ENCODE results near the gene ZNF37A. TPM values are rescaled to one million over a fixed set of nuclear protein-coding genes. Genes with fewer than 3 reads are reported as not detected.

Gene ZNF37A
- total RNA-seq, 1 experiment from 2014 or later: 8.6 TPM

DNA sequence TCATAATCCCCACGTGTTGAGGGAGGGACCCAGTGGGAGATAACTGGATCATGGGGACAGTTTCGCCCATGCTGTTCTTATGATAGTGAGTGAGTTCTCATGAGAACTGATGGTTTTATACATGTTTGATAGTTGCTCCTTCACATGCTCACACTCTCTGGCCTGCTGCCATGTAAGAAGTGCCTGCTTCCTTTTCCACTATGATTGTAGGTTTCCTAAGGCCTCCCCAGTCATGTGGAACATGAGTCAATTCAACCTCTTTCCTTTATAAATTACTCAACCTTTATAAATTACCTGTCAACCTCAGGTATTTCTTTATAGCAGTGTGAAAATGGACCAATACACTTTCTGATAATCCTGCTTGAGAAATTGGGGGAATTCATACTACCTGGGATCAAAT is 80.2 kb downstream of the ZNF37A start:
- no peak for DNase-seq
- TF ChIP-seq, protein P1, sequence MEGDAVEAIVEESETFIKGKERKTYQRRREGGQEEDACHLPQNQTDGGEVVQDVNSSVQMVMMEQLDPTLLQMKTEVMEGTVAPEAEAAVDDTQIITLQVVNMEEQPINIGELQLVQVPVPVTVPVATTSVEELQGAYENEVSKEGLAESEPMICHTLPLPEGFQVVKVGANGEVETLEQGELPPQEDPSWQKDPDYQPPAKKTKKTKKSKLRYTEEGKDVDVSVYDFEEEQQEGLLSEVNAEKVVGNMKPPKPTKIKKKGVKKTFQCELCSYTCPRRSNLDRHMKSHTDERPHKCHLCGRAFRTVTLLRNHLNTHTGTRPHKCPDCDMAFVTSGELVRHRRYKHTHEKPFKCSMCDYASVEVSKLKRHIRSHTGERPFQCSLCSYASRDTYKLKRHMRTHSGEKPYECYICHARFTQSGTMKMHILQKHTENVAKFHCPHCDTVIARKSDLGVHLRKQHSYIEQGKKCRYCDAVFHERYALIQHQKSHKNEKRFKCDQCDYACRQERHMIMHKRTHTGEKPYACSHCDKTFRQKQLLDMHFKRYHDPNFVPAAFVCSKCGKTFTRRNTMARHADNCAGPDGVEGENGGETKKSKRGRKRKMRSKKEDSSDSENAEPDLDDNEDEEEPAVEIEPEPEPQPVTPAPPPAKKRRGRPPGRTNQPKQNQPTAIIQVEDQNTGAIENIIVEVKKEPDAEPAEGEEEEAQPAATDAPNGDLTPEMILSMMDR (IDR thresholded peaks at IDR 0.05; ENCODE audit: unreplicated experiment): no peak
- CTCF ChIA-PET: no interaction called here
- intact Hi-C loops (cut with micrococcal nuclease; ENCODE audit: unreplicated experiment): no loop called here
- H3K4me3 Mint-ChIP-seq (ENCODE audit: low read depth, unreplicated experiment): no peak overlapping the region
- no peaks in the 10 kb centered on the region for H3K27me3 Mint-ChIP-seq (ENCODE audit: unreplicated experiment)
- no peaks in the 10 kb centered on the region for H3K4me1 Mint-ChIP-seq (ENCODE audit: low read depth, unreplicated experiment)
- peaks cover 12% of the 10 kb centered on the region for H3K9me3 Mint-ChIP-seq (ENCODE audit: low read depth, unreplicated experiment)
- H3K36me3 Mint-ChIP-seq (ENCODE audit: insufficient read depth, unreplicated experiment): no peaks in the 10 kb centered on the region
- H3K27ac Mint-ChIP-seq (ENCODE audit: unreplicated experiment): no peak overlapping the region
- no TSS peak for BruUV-seq (replicated peaks)

DNA sequence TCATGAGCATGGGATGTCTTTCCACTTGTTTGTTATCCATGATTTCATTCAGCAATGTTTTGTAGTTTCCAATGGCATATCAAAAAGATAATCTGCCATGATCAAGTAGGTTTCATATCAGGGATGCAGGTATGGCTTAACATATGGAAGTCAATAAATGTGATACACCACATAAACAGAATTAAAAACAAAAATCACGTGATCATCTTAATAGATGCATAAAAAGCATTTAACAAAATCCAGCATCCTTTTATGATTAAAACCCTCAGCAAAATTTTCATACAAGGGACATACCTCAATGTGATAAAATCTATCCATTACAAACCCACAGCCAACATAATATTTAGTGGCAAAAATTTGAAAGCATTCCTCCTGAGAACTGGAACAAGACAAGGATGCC is 90.3 kb downstream of the ZNF37A start:
- no peaks in the 10 kb centered on the region for H3K36me3 Mint-ChIP-seq (ENCODE audit: insufficient read depth, unreplicated experiment)
- intact Hi-C loops (cut with micrococcal nuclease; ENCODE audit: unreplicated experiment): no loop called here
- CTCF ChIA-PET: no interaction called here
- no peak overlapping the region for H3K4me3 Mint-ChIP-seq (ENCODE audit: low read depth, unreplicated experiment)
- no peaks in the 10 kb centered on the region for H3K27me3 Mint-ChIP-seq (ENCODE audit: unreplicated experiment)
- no peak overlapping the region for H3K27ac Mint-ChIP-seq (ENCODE audit: unreplicated experiment)
- DNase-seq: no peak
- H3K4me1 Mint-ChIP-seq (ENCODE audit: low read depth, unreplicated experiment): no peaks in the 10 kb centered on the region
- peaks cover 14% of the 10 kb centered on the region for H3K9me3 Mint-ChIP-seq (ENCODE audit: low read depth, unreplicated experiment)
- TF ChIP-seq, protein P1 (IDR thresholded peaks at IDR 0.05; ENCODE audit: unreplicated experiment): no peak
- no TSS peak for BruUV-seq (replicated peaks)

Other genes starting within 250 kb of the ZNF37A start
- gene ZNF248, start 236.7 kb upstream of the ZNF37A start, total RNA-seq (2022): 8.9 and 10.8 TPM in 2 replicates
- gene ZNF25, start 117.7 kb upstream of the ZNF37A start, total RNA-seq (2022): 2.8 and 3.0 TPM in 2 replicates
- gene ZNF33A, start 83.7 kb upstream of the ZNF37A start, total RNA-seq (2022): 19.0 and 21.7 TPM in 2 replicates

Data from Calu3 (cell line).